Stimulated activated CD4-positive, alpha-beta T cell treated with anti-CD3 and anti-CD28 coated beads, Interleukin-4, amount 100 ng/mL, for 24 hours (primary cell): Measurements from ENCODE around the gene COPS3.

Experiments used
- DNase-seq: peaks from one replicate; pipeline ENCODE4 v3.0.0-alpha.2; 2020

The COPS3 gene

GRCh38 chr17:17280613-17281549 is at the start of gene COPS3:
COPS3 (minus strand) TSS chr17:17281246; CDS start chr17:17281186, 60 bp downstream.
- DNase-seq: peak; percentile 97

- DNase-seq: no peak
Observed at GRCh38 chr17:17328251-17328650, 47.2 kb upstream of the COPS3 start.

- DNase-seq: no peak
Observed at GRCh38 chr17:17326275-17326875, 45.3 kb upstream of the COPS3 start.

DNA sequence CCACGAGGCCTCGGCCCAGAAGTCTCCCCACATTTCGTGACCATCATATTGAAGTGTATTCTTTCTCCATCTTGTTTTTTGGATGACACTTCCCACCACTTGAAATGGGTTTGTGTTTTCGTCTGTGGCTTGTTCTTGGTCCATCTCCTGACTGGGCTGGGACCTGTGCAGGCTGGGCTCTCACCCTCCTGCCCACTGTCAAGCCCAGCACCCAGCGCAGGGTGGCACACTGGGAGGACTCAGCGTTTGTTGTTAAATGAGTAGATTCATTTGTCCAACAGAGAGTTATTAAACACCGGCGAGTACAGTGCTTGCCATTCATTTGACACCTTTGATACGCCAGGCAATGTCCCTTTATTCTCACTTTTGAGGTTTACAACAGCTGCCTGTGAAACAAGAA is 44.8 kb upstream of the COPS3 start:
- no peak for DNase-seq

DNA sequence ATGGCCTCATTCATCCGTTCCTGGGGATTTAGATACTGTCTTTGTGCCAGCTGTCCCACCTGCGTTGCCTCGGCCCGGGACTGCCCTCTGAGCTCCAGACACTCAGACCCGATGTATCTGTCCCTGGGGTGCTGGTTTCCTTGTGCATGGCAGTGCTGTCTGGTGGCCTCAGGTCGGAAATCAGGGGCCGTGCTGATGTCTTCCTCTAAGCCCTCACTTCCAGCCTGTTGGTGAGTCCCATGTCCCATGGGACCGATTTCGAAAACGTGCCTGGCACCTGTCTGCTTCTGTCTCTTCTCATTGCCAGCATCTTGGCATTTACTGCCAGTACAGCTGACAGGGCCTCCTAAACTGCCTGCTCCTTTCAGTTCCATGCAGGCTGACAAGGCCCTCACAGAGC is 44.2 kb upstream of the COPS3 start:
- no peak for DNase-seq

GRCh38 chr17:17324616-17325015 is 43.6 kb upstream of the COPS3 start:
- no peak for DNase-seq

DNA sequence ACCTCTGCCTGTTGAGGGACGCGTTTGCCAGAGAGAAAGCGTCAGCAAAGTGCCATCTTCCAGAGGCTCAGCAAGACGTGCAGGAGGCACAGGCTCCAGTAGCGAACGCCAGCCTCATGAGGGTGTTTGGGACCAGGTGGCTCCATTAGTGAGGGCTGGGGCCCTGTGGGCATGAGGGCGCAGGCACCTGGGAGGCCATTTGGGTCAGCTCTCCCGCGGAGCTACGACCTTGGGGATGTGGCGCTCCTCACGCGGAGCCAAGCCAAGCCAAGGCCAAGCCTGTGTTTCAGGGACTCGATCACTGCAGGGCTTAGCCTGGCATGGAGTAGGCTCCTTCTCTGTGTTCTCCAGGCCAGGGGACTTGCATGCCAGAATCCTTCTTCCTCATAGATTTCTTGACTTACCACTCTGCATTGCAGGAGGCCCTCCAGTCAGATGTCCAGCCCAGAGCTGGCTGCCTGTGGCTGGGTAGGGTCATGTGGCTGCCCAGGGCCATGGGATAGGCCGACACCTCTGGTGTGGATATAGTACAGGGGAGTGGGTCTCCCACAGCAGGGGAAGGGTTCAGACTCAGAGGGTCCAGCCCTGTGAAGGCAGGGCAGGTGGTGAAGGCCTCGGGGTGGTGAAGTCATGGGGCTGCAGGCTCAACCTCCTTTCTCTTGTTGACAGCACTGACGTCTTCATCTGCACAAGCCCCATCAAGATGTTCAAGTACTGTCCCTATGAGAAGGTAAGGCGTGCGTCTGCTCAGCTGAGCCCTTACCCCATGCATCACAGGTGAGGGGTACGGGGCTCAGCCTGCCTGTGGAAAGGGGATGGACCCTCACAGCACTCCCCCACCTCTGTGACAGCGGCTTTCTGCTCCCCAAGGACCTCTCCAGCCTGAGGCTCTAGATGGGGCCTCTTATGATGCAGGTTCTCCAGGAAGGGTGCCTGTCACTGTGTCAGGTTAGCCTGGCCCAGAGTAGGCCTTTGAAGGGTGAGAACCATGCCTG is 41.8 kb upstream of the COPS3 start:
- DNase-seq: no peak

DNA sequence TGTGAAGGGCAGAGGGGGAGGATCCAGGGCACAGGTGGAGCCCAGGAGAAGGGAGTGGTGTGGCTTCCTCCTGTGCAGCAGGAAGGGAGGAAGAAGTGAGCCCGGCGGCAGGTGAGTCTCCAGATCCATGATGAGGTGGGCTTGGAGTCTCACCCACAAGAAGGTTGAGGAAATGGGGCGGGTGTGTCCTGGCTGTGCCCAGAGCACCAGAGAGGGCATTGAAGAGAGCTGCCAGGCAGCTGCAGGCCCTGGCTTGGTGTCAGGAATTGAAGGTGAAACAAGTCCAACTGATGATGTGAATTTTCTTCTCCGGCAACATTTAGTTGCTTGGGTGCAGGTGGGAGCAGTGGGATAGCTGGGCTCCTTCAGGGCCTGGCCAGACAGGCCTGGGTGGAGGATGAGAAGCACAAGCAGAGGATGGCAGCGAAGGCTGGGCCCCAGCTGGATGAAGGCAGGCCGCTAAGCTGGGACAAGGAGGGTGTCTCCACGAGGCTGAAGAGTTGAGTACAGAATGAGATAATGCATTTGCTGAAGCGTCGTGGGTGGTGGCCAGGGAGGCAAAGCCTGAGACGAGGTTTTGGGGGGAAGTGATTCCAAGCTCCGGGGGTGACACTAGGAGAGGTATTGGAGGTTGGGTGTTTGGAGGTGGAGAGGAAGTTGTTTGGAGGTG is 40.4 kb upstream of the COPS3 start:
- no peak for DNase-seq

GRCh38 chr17:17320911-17321220 is 39.8 kb upstream of the COPS3 start:
- DNase-seq: no peak

- DNase-seq: no peak
Observed at GRCh38 chr17:17320188-17320910, 39.3 kb upstream of the COPS3 start.

- no peak for DNase-seq
Observed at GRCh38 chr17:17315142-17315821, 34.2 kb upstream of the COPS3 start.

- DNase-seq: no peak
Observed at GRCh38 chr17:17314501-17315071, 33.5 kb upstream of the COPS3 start.

- DNase-seq: peak; percentile 76
Observed at GRCh38 chr17:17313350-17313991, 32.4 kb upstream of the COPS3 start.

GRCh38 chr17:17309356-17309755 is 28.3 kb upstream of the COPS3 start:
- no peak for DNase-seq

GRCh38 chr17:17305281-17305801 is 24.3 kb upstream of the COPS3 start:
- peak; percentile 50 for DNase-seq

- peak; percentile 10 for DNase-seq
Observed at GRCh38 chr17:17304521-17304985, 23.5 kb upstream of the COPS3 start.

DNA sequence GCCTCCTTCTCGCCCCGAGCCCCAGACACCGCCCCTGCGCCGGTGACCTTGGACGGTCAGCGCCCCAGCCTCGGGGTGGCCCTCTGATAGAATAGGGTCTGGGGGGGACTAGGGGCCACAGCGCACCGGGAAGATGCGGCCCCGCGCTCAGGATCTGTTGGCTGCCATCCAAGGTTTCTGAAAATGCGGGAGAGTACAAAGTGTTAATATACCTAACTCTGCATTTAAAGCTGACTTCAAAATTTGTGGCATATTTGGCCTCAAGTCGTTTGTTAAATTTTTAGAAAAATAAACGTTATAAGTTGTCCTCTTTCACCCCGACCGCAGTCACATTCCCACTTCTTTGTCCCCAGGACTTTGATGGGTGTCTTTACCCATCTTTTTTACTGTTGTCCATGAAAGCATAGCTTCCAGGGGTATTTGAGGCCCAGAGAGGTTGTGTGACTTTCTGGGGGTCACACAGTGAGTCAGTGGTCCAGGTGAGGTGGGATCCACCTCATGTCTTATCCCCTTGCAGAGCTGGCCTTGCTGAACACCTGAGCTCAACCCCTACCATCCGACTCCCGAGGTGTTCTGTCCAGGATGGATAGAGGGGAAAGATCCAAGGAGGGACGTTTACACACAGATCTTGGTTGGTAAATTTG is 22.9 kb upstream of the COPS3 start:
- DNase-seq: no peak

- DNase-seq: peak; percentile 65
Observed at GRCh38 chr17:17303010-17303846, 22.2 kb upstream of the COPS3 start, which contains the start of gene NT5M. NT5M (plus strand) TSS chr17:17303373; CDS start chr17:17303551, 178 bp downstream.
